Left kidney (tissue), 8 donors: ENCODE measurements around the gene CCL15. TPM values are rescaled to one million over a fixed set of nuclear protein-coding genes. Genes with fewer than 3 reads are reported as not detected.
A peak's percentile ranks its signal among the peaks of the same experiment; 100 is the strongest.
"Not testable (repeated sequence)": the region's sequence is repeated elsewhere in the genome, so short reads cannot be mapped to it uniquely, and the experiment has no call there.

Source experiments
- DNase-seq: peaks from one replicate; pipeline ENCODE4 v3.0.0-alpha.2; 2013
- long read RNA-seq, 8 donors: transcript quantifications; one replicate each; lab custom pipeline, GENCODE V29; 2026
- polyA plus RNA-seq: library from polyadenylated mRNA; unstranded; fragments of 120-200 nt; gene quantifications from one replicate; pipeline ENCODE4 v1.2.1, GENCODE V29; 2013; ENCODE audit not compliant: insufficient read length

Gene CCL15, protein sequence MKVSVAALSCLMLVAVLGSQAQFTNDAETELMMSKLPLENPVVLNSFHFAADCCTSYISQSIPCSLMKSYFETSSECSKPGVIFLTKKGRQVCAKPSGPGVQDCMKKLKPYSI
- polyA plus RNA-seq, result 7.5 TPM
- long read RNA-seq, donor 1, transcript CCL15-204 (4 exons, 1,073 nt), result major isoform, 5 of 5 reads
- long read RNA-seq, donor 1, partial matches to known transcripts, result 0 of 5 reads
- long read RNA-seq, donor 1, other reads (novel, unspliced or antisense), result 0 of 5 reads
- long read RNA-seq, donor 2, partial matches to known transcripts, result 0 of 4 reads
- long read RNA-seq, donor 2, other reads (novel, unspliced or antisense), result 0 of 4 reads
- long read RNA-seq, donor 3, transcript CCL15-204 (4 exons, 1,073 nt), result major isoform, 6 of 6 reads
- long read RNA-seq, donor 3, partial matches to known transcripts, result 0 of 6 reads
- long read RNA-seq, donor 3, other reads (novel, unspliced or antisense), result 0 of 6 reads
- long read RNA-seq, donor 4, result 0 reads
- long read RNA-seq, donor 5, transcript CCL15-204 (4 exons, 1,073 nt), result major isoform, 24 of 24 reads
- long read RNA-seq, donor 5, partial matches to known transcripts, result 0 of 24 reads
- long read RNA-seq, donor 5, other reads (novel, unspliced or antisense), result 0 of 24 reads
- long read RNA-seq, donor 6, transcript CCL15-204 (4 exons, 1,073 nt), result major isoform, 5 of 5 reads
- long read RNA-seq, donor 6, partial matches to known transcripts, result 0 of 5 reads
- long read RNA-seq, donor 6, other reads (novel, unspliced or antisense), result 0 of 5 reads
- long read RNA-seq, donor 7, transcript CCL15-204 (4 exons, 1,073 nt), result major isoform, 5 of 5 reads
- long read RNA-seq, donor 7, partial matches to known transcripts, result 0 of 5 reads
- long read RNA-seq, donor 7, other reads (novel, unspliced or antisense), result 0 of 5 reads
- long read RNA-seq, donor 8, transcript CCL15-204 (4 exons, 1,073 nt), result major isoform, 5 of 5 reads
- long read RNA-seq, donor 8, partial matches to known transcripts, result 0 of 5 reads
- long read RNA-seq, donor 8, other reads (novel, unspliced or antisense), result 0 of 5 reads

DNA sequence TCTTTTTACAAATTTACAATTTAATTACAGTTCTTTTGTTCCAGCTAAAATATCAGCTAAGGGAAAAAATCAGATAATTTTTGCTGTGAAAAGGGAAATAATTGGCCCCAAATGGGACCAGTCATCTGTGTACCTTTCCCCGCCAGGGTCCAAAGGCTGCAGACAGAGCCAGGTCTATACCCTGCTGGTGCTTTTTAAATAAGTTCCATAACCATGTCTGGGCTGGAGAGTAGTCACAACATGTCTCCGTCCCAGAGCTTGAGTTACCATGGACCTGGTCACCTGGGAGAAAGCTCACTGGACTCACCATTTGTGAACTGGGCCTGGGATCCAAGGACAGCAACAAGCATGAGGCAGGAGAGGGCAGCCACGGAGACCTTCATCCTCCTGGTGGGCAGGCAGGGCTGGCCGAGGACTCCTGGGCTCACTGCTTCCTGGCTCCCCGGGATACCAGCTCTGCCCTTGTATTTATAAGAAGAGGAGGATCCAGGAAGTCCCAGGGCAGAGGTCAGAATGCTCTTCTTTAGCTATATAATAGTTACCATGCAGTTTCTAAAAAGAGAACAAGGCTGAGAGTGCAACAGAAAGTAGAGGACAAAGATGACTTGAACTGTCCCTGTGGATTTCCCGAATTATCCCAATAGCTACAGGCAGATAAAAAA is at the start of gene CCL15:
TSS of gene CCL15 (minus strand) at position 444 of the 662 bp plus-strand sequence. CDS start at position 383, 61 bp downstream.
- no peak for DNase-seq

DNA sequence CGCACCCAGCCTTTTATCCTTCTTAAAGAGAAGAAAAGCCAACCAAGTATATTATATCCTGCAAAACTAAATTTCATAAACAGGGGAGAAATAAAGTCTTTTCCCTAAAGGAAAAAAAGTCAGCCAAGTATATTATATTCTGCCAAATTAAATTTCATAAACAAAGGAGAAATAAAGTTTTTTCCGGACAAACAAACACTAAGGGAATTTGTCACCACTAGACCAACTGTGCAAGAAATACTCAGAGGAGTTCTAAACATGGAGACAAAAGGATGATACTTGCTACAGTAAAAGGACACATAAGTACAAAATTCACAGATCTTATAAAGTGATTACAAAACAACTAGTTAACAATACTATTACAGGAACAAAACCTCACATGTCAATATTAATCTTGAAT is 48.3 kb upstream of the CCL15 start:
- DNase-seq, result no peak

DNA sequence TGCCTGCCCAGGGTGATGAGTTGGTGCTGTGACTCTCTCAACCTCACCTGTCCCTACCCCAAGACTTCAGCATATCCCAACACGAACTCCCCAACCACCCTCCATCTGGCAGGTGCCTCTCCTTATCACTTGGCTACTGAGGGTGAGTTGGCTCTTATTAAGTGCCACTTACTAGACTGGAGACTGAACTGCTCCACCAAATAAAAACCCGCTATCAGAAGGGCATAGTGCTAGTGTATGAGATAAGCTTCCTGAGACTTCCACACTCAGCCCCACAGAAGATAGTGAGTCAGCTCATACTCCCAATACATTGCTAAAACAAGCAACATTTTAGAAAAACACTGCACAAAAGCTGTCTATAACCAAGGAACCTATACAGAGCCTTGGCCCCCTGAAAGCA is 46.7 kb upstream of the CCL15 start:
- DNase-seq, result no peak

DNA sequence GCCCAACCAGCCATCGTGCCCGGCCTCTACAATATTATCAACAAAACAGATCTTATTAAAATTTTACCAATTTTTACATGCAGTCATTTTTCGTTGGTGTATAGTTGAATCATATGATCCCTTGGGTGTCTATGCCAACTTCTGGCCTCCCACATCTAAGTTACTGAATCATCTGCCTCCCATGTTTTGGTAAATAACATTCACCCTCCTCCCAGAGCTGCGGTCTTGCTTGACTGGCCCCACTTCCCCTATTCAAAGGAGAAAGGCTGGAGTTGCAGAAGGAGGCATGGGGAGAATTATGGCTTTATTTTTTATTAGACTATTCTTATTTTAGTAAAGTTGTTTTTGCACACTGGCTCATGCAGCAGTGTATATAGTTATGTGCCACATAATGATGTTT is 34.9 kb upstream of the CCL15 start:
- DNase-seq, result no peak

DNA sequence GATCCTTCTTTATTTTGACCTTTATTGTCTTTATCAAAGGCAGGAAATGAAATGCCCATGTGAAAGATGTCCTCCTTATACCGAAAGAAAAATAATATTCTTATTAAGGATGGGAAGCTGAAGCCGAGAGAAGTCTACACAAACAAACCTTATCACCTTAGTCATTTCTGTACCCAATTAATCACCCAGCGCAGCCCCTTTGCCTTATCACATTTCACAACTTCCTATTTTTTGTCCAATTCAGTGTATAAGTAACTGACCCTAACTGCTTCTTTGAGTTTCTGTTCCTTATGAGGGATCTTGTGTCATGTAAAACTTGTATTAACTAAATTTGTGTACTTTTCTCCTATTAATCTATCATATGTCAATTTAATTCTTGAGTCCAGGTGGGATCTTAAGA is 32.8 kb upstream of the CCL15 start:
- DNase-seq, result no peak

DNA sequence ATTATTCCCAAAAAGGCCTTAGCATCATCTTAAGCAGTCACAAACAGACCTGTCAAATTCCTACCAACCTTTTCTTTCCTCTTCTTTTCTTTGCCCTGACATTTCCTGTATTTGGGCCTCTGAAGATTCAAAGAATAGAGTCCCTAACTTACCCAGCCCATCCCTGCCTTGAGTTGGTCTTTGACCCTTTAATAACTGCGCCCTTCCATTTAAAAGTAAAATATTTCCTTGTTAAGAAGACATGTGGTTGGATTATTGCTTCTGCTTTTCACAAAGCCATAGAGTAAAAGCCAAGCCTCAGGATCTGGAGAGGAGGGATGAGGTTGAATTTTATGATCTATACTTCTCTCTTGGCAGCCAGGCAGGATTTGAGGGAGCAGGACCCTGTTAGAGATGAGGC is 29.6 kb upstream of the CCL15 start:
- no peak for DNase-seq

DNA sequence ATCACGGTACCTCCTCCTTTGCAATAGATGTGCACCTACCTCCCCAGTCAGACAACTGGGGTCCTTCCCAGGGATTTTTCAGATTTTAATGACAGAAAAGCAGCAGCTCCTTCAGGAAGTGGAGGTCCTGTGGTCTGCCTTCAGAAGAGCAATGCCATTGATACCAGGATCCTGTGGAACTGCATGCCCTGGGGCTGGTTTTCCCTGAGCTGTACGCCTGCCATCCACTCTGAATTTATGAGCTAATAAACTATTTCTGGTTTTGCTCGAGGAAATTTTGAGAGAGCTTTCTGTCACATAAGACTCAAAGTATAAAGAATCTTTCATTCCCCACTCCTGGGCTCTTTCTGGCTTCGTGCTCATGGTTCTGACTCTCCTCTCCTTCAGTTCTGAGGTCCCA is 26.4 kb upstream of the CCL15 start:
- DNase-seq, result no peak

DNA sequence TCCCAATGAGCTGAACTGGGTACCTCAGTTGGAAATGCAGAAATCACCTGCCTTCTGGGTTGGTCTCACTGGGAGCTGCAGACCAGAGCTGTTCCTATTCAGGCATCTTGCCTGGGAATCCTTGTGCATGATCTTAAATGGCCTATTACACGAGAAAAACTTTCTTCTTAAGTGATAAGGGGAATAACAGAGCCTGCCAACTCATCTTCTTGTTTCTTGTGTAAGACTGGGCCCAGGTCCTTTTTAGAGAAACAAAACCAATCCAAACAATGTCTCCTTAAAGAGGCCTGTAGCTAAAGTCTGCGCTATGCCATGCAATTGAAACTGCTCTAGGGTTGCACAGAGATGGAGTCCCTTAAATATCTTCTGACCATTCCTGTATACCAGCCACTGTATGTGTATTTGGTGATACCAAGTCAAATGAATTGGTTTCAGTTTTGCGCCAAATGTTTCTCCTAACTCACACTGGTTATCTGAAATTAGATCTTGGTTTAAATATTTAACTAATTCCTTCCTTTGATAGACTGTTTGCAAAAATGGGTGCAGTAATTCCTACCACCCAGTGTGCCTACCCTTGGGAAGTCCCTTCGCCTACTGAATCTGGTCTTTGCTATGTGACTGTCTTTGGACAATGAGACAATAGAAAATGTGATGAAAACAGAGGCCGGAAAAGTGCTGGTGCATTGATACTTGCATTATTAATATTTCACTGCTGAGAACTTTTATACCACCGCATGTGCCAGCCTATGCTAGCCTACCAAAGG is 22.9 kb upstream of the CCL15 start:
- no peak for DNase-seq

DNA sequence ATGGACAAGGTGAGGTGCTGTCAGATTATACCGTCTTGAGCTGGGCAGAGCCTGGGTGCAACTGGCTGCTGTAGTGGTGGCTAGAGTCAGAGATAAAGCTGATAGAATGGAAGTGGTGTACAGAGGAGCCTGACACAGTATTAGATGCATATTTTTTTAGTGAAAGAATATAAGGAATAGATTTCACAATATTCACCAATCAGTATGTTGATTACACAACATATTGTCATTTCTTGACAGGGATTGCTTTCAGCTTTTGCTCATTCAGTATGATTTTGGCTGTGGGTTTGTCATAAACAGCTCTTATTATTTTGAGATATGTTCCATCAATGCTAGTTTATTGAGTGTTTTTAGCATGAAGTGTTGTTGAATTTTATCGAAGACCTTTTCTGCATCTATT is 18.1 kb upstream of the CCL15 start:
- no peak for DNase-seq

DNA sequence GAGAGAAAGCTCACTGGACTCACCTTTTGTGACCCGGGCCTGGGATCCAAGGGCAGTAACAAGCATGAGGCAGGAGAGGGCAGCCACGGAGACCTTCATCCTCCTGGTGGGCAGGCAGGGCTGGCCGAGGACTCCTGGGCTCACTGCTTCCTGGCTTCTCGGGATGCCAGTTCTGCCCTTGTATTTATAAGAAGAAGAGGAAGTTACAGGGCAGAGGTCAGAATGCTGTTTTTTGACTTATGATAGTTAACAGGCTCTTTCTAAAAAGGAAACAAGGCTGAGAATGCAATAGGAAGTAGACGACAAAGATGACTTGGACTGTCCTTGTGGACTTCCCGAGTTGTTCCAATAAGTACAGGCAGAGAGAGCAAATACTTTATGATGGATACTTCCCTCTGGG is 16.4 kb upstream of the CCL15 start, which contains the start of gene CCL23:
TSS of gene CCL23 (minus strand) at position 174 of the 400 bp plus-strand sequence. CDS start at position 99, 75 bp downstream.
- no peak for DNase-seq

DNA sequence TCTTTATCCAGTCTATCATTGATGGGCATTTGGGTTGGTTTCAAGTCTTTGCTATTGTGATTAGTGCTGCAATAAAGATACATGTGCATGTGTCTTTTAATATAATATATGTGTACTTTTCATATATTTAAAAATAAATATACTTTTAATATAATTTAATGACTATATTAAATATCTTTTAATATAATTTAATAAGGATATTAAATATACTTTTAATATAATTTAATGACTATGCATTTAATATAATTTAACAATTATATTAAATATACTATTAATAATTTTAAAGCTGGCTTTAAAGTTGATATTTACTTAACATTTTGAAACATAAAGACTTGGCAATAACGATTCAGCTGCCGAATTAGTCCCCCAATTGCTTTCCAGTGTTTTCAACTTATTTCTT is 15.2 kb upstream of the CCL15 start:
- no peak for DNase-seq

DNA sequence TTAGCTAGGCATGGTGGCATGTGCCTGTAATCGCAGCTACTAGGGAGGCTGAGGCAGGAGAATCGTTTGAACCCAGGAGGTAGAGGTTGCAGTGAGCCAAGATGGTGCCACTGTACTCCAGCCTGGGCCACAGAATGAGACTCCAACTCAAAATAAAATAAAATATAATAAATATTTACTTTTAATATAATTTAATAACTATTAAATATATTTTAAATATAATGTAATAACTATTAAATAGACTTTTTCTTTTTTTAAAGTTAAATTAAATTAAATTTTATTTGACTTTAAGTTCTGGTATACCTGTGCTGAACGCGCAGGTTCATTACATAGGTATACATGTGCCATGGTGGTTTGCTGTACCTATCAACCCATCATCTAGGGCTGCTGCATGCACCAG is 14.5 kb upstream of the CCL15 start:
- DNase-seq, result not testable (repeated sequence)

DNA sequence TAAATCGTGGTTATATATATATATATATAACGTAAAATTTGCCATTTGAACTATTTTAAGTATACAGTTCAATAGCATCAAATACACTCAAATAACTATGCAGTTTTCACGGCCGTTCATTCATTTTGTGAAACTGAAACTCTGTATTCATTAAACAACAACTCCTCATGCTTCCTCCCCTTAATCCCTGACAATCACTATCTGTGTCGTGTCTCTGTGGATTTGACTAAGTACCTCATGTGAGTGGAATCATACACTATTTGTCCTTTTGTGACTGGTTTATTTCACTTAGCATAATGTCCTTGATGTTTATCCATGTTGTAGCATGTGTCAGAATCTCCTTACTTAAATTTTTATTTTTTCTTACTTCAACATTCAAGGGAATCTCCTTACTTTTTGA is 13.6 kb upstream of the CCL15 start:
- DNase-seq, result no peak

DNA sequence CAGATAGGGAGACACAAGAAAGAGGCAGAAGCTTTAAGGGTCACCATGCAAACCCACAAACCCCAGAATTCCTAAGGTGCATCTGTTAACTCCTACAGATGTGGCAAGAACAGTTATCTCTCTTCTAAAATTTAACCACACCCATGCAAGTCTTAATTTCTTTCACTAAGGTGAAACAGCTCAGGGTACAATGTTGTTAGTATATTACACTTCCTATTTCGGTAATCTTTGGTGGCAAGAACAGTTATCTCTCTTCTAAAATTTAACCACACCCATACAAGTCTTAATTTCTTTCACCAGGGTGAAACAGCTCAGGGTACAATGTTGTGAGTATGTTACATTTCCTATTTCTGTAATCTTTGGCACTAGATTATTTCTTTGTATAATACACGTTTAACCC is 9.8 kb upstream of the CCL15 start:
- no peak for DNase-seq

DNA sequence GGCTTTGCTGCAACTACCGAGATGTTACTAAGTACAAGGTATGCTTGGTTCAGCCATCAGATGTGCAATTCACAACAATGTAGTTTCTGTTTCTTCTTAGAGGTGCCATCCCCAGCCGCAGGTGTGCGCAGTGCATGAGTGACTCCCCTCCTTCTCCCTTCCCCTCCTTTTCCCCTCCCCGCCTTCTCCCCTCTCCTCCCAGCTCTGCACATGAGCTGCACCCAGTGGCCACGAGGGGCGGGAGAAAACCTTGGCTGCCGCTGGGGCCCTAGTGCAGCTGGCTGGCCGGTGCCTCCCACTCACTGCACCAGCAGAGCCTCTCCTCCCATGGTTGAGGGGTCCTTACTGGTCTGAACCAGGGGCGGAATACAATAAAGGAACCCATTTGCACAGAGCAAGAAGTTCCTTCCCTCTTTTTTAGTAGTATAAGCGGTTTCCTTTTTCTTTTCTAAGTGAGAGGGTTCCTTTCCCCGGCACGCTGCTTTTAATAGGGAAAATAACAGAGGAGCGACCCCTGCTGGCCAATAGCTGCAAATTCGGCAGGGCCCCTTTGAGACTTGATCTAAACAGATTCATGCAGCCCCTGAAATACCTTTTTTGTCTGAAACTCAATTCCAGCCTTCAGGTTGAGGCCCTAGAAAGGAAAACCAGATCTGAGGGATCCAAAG is 7.8 kb upstream of the CCL15 start:
- DNase-seq, result no peak

DNA sequence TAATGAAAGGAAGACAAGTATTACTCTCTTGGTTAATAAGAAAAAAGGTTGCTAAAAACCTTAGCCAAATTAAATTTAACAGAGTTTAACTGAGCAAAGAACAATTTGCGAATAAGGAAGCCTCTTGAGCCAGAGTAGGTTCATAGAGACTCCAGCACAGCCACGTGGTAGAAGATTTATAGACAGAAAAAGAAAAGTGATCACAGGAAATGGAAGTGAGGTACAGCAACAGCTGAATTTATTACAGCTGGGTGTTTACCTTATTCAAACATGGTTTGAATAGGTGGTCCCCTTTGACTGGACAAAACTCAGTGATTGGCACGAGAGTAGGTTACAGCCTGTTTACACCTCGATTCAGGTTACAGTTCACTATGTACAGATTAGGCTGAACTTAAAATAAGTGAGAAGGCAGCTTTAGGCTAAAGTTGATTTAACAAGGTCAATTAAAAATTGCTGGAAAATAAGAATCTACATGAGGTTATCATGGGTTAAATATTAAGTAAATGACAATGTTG is 3.3 kb upstream of the CCL15 start:
- DNase-seq, result peak; percentile 17

DNA sequence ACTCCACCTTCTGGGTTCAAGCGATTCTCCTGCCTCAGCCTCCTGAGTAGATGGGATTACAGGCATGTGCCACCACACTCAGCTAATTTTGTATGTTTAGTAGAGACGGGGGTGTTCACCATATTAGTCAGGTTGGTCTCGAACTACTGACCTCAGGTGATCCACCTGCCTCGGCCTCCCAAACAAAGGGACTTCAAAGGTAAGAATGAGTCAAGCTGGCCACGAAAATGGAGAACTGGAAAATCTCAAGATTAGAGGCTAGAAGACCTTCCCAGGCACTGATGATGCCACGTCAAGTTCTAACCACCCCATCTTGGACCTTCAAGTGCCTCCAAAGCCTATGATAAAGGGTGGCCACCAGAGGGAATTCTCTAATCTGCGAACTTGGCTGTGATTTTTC is 1.3 kb upstream of the CCL15 start:
- no peak for DNase-seq

DNA sequence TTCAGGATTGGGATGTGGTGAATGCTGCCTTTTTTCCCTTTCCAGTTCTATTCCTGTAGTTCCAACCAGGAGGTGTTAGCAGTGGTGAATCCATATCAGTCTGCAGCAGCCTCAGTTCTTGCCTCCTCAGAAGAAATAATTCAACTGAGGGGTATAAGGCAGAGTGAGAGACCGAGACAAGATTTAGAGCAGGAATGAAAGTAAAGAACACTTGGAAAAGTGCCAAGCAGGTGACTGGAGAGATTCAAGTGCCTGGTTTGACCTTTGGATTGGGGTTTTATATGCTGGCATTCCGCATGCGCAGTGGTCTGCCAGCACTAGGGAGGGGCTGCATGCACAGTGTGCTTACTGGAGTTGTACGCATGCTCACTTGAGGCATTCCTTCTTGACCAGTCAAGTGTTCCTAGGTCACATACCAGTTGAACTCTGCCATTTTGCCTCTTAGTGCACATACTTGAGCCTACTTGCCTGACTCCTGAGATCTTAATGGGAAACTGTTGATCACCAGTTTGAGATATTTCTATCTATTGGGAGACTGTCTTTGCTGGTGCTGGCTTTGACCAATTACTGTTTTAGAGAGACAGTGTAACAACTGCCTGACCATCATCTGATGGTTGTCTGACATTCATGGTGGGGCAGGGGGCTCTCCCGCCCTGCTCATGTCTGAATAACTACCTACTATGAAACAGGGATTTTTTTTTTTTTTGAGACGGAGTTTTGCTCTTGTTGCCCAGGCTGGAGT is 680 bp upstream of the CCL15 start:
- DNase-seq, result peak; percentile 75

DNA sequence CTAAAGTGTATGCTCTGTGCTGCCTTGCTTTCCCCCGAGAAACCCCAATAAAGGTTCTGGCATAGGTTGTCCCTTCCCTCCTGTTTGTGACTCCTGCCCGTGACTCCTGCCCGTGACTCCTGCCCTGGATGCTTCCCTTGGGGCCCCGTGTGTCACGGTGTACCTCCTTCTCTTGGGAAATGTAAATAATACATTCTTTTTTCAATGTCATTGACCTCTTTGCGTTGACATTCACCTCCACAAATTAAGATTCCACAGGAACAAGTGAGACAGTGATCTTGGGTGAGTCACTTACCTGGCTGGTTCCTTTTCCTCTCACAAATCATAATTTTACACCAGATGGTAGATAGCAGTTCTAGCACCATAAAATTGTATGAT is 632 bp downstream of the CCL15 start:
- DNase-seq, result no peak

DNA sequence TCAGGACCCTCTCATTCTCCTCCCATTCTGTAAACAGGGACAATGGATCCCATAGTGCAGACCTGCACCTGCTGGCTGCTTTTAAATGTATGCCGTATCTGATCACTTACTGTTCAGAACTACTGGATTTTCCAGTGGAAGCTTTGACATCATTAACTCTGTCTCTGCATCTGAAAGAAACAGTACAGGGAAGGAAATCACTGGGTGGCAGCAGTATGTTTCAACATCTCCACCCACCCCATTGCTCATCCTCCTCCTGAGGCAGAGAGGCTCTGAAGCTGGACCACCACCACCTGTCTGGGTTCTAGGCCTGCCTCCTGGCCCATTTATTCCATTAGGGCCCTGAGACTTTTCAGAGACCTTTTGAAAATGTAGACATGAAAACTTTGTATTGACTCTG is 2.6 kb downstream of the CCL15 start:
- DNase-seq, result no peak
